HG02970 (cell line): ENCODE results near the gene HGF.
"Not testable (repeated sequence)": the region's sequence is repeated elsewhere in the genome, so short reads cannot be mapped to it uniquely, and the experiment has no call there.

Experiments
- ATAC-seq: cut with Tn5 transposase; IDR thresholded peaks from one replicate; pipeline ENCODE4 v1.9.1; 2021; ENCODE audit warnings: mild to moderate bottlenecking, moderate library complexity, moderate number of reproducible peaks; ENCODE audit not compliant: unreplicated experiment, low FRiP score

HGF gene

DNA sequence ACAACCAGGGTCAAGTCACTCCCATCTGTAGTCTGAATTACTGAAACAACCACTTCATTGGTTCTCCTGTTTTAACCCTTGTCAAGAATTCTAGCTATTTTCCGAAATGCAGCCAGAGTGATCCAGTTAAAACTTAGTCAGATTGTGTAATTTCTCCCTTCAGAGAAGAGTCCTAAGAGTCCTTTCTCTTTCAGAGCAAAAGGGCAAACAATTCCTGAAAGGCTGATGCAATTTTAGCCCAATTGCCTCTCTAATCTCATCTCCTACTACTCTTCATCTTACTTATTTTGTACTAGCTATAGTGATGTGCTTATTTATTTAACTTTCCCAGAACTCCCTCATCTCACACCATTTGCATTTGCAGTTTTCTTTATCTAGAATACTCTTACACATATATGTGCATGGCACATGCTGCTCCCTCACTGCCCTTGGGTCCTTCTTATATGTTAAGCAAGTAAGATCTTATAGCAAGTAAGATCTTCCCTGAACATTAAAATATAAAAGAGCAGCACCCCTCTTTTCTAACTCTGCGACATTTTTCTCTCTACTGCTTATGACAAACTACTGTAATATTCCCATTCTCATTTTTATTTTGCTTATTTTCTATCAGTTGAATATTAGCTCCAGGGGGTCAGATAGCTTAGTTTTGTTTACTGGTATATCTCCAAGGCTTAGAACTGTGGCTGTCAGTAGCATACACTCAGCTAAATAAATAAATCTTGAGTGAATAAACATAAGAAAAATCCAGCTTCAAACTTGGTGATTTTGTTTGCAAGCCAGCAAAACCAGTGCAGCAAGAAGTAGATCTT lies 44.6 kb downstream of the HGF start:
- no peak for ATAC-seq

DNA sequence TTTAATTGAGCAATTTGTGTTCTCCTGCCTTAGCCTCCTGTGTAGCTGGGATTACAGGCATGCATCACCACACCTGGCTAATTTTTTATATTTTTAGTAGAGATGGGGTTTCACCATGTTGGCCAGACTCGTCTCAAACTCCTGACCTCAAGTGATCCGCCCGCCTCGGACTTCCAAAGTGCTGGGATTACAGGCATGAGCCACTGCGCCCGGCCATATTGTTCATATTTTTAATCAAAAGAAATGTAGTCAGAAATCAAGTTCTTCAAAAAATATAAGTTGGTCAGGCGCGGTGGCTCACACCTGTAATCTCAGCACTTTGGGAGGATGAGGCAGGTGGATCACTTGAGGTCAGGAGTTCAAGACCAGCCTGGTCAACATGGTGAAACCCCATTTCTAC lies 47.6 kb downstream of the HGF start:
- not testable (repeated sequence) for ATAC-seq

DNA sequence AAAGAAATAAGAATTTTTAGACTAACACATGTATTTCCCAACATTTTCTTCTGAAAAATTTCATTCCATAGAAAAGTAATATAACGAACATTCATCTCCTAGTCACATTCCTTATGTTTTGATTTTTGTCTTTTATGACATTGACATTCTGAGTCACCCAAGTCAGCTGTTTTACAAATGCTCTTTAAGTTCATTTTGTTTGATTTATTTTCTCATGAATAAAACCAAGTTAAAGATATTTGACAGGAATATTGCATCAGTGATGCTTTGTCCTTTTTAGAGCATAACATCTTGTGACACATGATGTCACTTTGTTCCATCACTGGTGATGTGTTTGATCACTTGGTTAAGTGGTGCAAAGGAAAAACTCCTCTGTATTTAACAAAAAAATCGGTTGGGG lies 48.4 kb downstream of the HGF start:
- no peak for ATAC-seq

DNA sequence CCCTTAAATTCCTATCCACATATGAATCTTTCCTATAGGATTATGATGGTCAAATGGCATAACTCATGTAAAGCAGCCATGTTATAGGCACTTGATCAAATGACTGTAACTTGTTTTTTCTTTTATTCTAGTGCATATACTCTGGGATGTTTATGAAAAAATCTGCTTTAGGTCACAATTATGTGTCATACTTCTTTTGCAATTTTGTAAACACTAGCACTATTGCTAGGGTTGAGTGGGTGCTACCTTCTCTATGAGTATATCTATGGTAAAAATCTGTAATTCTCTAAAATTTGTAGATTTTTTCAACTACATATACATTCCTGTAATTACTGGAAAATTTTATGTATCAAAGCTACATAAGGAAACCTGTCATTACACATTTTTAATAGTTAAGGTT lies 50.0 kb downstream of the HGF start:
- ATAC-seq, result no peak

DNA sequence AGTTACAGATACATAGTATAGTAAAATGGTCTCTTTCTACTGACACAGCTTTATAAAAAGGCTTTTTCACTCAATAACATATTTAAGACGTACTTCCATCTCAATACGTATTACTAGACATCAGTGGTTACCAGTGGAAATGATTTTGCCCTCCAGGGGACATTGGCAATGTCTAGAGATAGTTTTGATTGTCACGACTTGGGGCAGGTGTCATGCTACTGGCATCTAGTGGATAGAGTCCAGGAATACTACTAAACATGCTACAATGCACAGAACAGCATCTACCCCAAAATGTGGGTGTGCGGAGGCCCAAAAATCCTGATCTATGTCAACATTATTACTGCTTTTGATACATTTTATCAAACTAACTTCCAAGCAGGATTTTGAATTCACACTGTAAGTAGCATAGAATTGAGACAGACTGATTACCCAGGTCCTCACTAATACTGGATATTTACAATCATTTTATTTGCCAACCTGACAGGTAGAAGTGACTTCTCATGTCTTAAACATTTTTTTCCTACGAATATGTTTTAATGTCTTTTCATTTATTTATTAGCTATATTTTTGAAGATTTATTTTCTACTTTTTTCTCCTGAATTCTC lies 53.8 kb downstream of the HGF start:
- ATAC-seq, result no peak

DNA sequence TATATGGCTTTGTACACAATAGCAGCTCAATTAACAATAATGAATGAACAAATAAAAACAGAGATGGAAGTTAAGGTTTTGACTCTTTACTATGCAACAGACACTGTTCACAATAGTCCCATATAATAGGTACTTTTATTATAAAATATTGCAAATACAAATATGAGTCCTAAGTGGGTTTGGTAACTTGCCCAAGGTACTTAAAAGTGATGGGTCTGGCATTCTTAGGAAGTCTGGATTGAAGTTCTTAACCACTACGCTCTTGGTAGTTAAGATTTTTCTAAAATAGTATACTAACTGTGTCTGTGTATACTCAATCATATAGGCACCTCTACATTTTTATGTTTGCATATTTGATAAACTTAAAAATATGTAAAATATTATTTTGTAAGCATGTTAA lies 55.5 kb downstream of the HGF start:
- no peak for ATAC-seq

DNA sequence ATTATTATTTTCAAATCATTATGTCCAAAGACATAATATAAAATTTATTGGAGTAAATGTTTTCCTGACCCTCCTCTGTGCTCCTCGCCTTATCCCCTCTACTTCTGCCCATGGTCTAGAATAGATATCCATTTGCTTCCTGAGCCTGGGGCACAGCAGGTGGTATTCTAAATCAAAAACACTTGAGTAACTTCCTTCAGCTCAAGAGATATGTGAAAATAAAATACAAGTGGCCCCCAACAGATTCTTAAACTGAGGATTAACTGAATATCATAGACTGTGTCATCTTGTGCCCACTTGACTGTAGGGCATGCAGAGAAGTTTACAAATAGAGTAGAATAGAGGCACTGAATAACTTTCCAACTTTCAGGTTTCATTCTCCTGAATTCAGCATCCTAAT lies 59.1 kb downstream of the HGF start:
- no peak for ATAC-seq

DNA sequence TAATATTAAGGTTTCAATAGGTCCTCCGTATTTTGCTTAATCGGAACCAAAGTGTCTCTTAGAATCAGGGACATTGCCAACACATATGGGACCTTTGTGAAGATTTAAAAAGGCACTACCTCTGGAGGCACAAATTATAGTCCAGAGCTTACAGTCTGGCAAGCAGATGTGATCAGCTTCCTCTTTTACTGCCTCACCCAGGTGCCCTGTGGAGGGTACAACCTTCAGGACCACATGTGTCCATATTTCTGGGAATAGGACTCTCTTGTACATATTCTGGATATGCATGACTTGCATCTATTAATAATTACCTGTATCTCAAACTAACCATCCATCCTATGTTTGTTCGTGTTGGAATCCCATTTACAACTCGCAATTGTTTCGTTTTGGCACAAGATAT lies 60.0 kb downstream of the HGF start:
- ATAC-seq, result no peak

DNA sequence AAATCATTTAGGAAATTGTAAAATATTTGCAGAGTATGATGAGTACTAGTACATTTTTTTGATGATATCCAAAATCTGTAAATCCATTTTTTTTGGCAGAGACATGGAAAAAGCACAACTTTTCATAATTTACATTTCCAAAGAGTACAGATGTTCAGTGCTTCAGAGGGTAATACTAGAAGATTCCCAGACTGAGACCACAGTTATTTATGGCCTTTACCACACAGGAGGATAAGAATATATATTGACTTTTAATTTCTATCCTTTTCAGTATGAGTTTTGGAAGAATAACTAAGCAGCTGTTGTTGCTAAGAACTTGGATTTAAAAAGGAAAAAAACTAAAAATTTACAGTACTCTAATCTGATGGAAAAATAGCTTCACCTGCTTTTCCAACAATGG lies 61.9 kb downstream of the HGF start:
- ATAC-seq, result no peak

DNA sequence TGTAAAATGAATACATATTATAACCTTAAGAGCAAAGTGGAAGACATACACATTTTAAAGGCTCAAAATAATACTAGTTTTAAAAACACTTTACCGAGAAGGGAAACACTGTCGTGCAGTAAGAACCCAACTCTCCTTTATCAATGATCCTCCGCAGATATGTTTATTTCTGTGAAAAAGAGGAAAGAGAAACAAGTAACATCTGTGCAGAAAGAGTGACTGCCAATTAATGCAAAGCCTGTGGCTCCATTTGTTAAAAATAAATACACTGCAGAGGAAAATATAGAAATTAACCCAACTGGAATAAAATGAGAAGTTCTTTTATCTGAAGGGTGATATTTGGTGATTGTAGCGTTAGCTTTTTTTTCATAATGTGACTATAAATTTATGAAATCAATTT lies 62.7 kb downstream of the HGF start:
- no peak for ATAC-seq

DNA sequence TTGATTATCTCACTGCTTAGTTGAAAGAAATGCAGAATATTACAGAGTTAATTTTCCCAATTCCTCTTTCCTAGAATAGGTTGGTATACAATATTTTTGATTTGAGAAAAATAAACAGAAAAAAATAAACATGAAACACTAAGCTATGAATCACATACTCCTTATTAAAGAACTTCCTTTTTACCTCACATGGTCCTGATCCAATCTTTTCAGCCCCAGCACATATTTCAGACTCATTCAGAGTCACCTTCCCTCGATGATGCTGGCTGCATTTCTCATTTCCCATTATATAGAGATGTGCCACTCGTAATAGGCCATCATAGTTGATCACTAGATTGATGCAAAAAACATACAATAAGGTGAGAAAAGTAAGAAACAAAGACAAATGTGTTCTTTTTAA lies 64.6 kb downstream of the HGF start:
- no peak for ATAC-seq

DNA sequence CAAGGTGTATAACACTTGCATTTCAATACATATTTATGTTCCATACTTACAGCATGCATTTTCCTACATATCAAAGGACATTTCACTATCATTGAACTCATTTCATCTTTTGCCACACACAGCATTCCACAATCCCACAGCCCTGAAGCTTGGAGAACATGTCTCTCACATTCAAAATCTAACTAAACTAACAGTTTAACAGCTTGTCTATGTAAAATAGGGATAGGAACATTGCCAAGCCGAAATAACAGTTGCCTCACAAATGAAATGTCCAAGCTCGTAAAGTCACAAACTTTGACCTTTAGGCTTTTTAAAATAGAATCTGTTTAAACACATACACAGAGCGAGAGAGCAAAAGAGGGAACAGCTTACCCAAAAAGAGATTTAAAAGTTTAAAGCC lies 65.3 kb downstream of the HGF start:
- ATAC-seq, result no peak

DNA sequence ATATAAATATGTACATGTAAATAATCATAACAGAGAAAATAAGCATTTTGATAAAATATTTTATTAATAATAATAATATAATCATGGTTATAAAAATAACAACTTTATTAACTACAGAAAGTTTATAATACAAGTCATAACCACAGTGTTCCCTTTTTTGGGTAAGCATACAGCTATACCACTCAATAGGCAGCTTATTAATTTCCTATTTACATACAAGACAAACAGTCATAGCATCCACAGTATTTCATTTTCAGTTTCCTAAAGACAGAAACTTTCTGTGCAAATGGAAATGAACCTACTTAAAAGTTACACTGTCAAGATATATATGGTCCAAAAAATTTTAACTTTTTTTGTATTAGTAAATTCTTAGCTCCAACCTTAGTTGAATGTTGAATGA lies 70.9 kb downstream of the HGF start:
- no peak for ATAC-seq

DNA sequence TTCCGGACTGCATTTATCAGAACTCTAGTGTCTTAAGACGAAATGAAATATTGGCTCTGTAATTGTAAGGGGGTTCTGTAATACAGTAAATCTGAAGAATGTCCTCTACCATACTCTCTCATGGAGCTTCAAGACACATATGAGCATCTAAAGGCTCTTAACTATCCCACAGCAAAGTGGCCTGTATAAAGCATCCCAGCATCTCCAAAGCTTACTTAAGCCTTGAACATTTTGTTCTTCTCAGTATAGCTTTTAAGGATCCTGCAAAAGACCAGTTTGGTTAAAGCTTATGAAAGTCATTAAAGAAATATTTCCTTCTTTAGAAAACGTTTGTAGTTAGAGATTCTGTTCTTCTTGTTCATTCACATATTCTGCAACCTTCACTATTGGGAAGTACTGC lies 75.1 kb downstream of the HGF start:
- no peak for ATAC-seq

DNA sequence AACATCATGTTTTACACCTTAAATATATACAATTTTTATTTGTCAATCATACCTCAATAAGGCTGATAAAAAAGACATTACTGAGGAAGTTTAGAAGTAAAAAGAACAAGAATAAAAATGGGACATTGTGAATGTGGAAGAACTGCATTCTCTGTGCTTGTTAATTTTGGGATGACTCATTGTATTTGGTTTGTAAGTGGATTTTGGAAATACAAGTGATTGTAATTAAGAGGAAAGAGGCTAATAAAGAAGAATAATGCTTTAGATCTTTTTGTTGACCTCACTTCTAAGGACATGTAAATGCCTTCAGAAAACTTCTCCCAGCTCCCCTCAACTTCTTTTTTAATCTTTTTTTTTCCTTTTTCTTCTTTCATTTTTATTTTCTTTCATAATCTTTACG lies 76.0 kb downstream of the HGF start:
- ATAC-seq, result no peak

DNA sequence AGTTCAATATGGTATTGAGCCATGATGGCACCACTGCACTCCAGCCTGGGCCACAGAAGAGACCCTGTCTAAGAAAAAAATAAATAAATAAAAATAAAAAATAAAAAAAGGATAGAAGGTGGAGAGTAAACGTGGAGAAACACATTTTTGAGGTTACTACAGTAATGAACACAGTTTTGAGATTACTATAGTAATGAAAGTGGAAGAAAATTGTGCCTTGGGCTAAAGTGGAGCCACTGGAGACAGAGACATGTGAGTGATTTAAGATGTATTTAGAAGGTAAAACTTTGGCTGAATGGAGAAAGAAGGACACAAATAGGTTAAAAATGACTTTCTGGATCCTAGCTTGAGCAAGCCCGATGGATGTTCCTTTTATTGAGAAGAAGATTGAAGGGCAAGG lies 76.8 kb downstream of the HGF start:
- no peak for ATAC-seq

DNA sequence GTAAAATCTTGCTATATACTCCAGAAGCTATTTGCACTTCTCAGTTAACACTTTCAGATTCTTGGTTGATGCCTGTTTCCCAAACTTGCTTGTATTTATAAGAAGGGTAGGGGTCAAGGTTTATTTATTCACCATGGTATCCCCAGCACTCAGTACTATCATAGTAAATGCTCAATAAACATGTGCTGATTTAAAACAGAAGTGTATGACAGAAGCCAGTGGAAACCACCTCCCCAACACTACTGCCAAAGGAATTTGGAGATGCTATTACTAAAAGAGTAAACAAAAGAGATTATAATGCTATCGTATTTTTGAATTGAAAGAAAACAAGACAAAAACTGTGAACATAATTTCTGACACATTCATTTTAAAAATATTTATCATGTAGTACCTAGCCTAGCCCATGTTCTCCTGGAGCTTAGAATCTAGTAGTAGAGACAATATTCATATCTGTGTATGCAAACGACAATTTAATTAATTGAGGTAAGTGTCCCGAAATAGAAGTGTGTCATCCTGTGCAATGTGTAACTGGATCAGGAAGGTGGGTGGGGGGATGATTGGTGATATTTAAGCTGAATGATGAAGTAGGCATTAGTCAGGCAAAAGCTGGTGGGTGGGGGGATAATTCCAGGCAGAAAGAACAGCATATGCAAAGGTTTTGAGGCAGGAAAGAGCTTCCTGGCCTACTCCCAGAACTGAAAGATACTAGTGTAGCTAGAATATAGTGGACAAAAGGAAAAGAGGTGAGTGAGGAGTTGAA lies 77.5 kb downstream of the HGF start:
- no peak for ATAC-seq

DNA sequence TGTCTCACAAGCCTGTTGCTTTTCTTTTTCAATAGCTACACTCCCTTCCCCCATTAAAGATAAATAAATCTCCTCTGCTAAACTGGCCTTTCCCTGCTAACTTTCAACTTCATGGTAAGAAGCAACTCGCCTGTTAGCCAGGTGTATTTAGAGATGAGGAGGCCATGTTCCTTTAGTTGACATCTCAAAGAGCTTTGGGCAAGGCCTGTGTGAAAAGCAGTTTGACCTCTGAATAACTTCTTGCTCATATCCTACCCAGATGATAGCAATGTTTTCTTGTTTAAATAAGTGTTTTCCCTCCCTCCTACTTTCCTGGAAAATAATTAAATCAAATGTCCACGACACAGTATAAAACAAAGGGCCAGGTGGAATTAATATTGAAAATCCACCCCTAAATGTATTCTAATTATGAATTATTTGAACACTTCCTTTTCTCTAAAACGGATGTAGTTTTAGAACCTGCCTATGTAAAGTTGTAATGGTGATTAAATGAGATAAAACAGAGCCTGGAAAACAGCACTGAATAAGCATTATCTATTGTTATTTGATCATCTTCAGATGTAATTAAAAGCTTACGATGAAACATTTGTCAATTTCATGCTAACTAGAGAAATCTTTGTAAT lies 78.5 kb downstream of the HGF start:
- ATAC-seq, result no peak

DNA sequence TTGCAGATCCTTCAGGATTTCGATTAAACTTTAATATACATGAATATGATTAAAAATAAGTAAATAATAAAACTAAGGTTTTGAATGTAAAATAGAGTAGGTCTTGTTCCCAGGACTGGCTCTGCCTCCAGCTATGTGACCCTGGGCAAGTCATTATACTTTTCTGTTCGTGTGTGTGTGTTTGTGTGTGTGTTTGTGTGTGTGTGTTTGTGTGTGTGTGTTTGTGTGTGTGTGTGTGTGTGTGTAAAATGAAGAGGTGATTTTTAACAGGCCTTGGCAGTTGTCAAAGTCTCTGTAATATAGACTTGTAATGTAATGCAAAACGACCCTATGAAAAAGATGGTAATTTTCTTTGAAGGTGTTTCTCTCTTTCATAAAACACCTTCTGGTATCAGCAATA lies 79.2 kb downstream of the HGF start:
- ATAC-seq, result no peak

DNA sequence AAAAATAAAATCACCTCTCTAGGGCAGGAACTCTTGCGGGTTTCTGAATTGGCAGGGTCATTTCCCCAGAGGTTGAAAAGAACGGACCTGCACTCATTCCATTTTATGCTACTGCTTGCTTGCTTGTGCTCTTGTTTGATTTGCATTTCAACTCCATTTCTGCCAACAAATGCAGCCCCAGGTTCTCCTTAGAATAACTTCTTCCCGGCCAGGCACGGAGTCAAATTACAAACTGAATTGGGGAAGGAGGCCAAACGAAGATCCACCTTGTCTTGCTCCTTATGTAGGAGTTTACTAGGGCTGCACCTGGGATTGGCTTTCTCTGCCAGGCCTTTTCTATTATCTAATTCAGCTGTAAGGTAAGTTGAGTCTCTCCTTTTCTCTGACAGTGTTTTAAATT lies 79.6 kb downstream of the HGF start:
- ATAC-seq, result no peak
